Naive thymus-derived CD4-positive, alpha-beta T cell (primary cell): ENCODE data around the gene CLEC20A. TPM values are rescaled to one million over a fixed set of nuclear protein-coding genes. Genes with fewer than 3 reads are reported as not detected.

Experiments used
- ATAC-seq: fragments of 150-1000 bp; cut with Tn5 transposase; 2 replicates; pipeline ENCODE4 v1.10.0; 2021; ENCODE audit warnings: mild to moderate bottlenecking, moderate library complexity
- CTCF ChIA-PET: fragments of 350-600 bp; sonication (Branson Sonifier 250); formaldehyde crosslinking; loops from one replicate; lab custom pipeline; 2021; ENCODE audit warnings: antibody characterized with exemption; lab: Charles Lee
- POLR2A ChIA-PET: fragments of 350-600 bp; sonication (Branson Sonifier 250); formaldehyde crosslinking; loops from one replicate; lab custom pipeline; 2021; ENCODE audit warnings: antibody characterized with exemption, inconsistent platforms; lab: Charles Lee
- DNase-seq, 9 donors: peaks; one replicate each; pipeline versions ENCODE4 v3.0.0 to v3.0.0-alpha.2; 2020 to 2022; ENCODE audit warnings: mixed read lengths in 1 of 9
- H3K27ac ChIP-seq: one replicate; pipeline ENCODE4 v1.7.0; 2013; ENCODE audit warnings: mild to moderate bottlenecking, low read depth, low read length, moderate library complexity
- H3K27me3 ChIP-seq, 2 donors: one replicate each; pipeline ENCODE4 v1.7.0; 2013; ENCODE audit warnings: low read length in 2 of 2, mild to moderate bottlenecking in 2 of 2, moderate library complexity in 2 of 2; ENCODE audit not compliant: control insufficient read depth in 2 of 2, insufficient read depth in 2 of 2
- H3K36me3 ChIP-seq, 3 experiments: 1 replicate in 2 of 3; 2 replicates in 1 of 3; pipeline ENCODE4 v1.7.0; 2013; ENCODE audit warnings: low read length in 3 of 3, mild to moderate bottlenecking in 3 of 3, moderate library complexity in 1 of 3; ENCODE audit not compliant: insufficient read depth in 3 of 3, control insufficient read depth in 2 of 3
- H3K4me1 ChIP-seq, 2 donors: one replicate each; pipeline ENCODE4 v1.7.0; 2013; ENCODE audit warnings: low read length in 2 of 2, mild to moderate bottlenecking in 2 of 2, moderate library complexity in 1 of 2; ENCODE audit not compliant: control insufficient read depth in 2 of 2, insufficient read depth in 2 of 2
- H3K4me3 ChIP-seq: 2 replicates; pipeline ENCODE4 v1.7.0; 2013; ENCODE audit warnings: mild to moderate bottlenecking, low read length
- H3K9me3 ChIP-seq, 3 experiments: 1 replicate in 2 of 3; 2 replicates in 1 of 3; pipeline ENCODE4 v1.7.0; 2013; ENCODE audit warnings: low read length in 3 of 3; ENCODE audit not compliant: control insufficient read depth in 2 of 3
- H3K27ac Mint-ChIP-seq, 9 donors: one replicate each; pipeline ENCODE4 v1.8.0; 2020 to 2022; ENCODE audit warnings: mixed read lengths in 9 of 9, mild to moderate bottlenecking in 8 of 9, moderate library complexity in 5 of 9, inconsistent platforms in 2 of 9
- H3K27me3 Mint-ChIP-seq, 5 donors: one replicate each; pipeline ENCODE4 v1.8.0; 2021 to 2022; ENCODE audit warnings: mixed read lengths in 5 of 5, mild to moderate bottlenecking in 1 of 5
- H3K36me3 Mint-ChIP-seq, 5 donors: one replicate each; pipeline ENCODE4 v1.8.0; 2020 to 2022; ENCODE audit warnings: mixed read lengths in 5 of 5, mild to moderate bottlenecking in 3 of 5, inconsistent platforms in 1 of 5
- H3K4me1 Mint-ChIP-seq, 7 donors: one replicate each; pipeline ENCODE4 v1.8.0; 2020 to 2022; ENCODE audit warnings: mixed read lengths in 7 of 7, mild to moderate bottlenecking in 3 of 7, inconsistent platforms in 1 of 7
- H3K4me3 Mint-ChIP-seq, 10 donors: one replicate each; pipeline ENCODE4 v1.8.0; 2020 to 2022; ENCODE audit warnings: mild to moderate bottlenecking in 10 of 10, mixed read lengths in 10 of 10, moderate library complexity in 6 of 10, inconsistent platforms in 2 of 10
- H3K9me3 Mint-ChIP-seq, 11 donors: one replicate each; pipeline ENCODE4 v1.8.0; 2020 to 2022; ENCODE audit warnings: mixed read lengths in 11 of 11, mild to moderate bottlenecking in 4 of 11, inconsistent platforms in 1 of 11, moderate library complexity in 1 of 11
- intact Hi-C, 2 donors: fragments of 100-400 bp; cut with micrococcal nuclease; formaldehyde crosslinking; loops; one replicate each; pipeline ENCODE4 v1.15.1; 2023
- polyA plus RNA-seq, 2 donors: library from polyadenylated mRNA; unstranded; fragments of 300-500 nt; fragmentation: Illumina TruSeq; gene quantifications; one replicate each; pipeline ENCODE4 v1.2.3, GENCODE V29; 2021
- total RNA-seq, 6 experiments: library from RNA in 5 of 6; stranded (reverse) in 5 of 6; gene quantifications; 1 replicate in 5 of 6; 2 replicates in 1 of 6; pipeline ENCODE4 v1.2.3 and lab custom pipeline; 2021 to 2026

The CLEC20A gene
- total and polyA plus RNA-seq, 7 experiments from 2014 or later = not detected

DNA sequence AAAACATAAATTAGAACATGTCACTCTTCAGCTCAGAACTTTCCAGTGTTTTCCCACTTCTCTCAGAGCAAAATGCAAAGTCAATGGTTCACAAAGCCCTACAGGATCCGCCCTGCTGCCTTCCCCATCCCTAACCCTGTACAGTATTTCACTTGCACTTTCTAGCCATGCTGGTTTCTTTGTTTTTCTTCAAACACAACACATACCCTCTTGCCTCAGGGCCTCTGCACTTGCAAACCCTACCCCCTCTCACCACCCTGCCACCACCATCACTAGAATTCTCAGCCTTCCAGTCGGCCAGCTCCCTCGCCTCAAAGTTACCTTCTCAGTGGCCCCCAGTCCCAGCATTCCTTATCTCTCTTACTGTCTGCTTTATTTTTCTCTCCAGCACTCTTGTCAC is 33.7 kb upstream of the CLEC20A start:
- DNase-seq = no peak
- ChIA-PET POLR2A (no interaction called here), CTCF (interaction anchor here (0.8 to 4.3 kb wide), 3 partner anchors 222 to 516 kb away, joined by 3 to 29 read pairs (median 21); no protein-coding TSS in a partner anchor)
- Mint-ChIP-seq H3K4me3 (no peak overlapping the region), H3K9me3 (no peaks in the 10 kb centered on the region), H3K27me3 (peaks cover 0 to 2% (median 0%) of the 10 kb centered on the region in 5 donors), H3K36me3 (no peaks in the 10 kb centered on the region), H3K27ac (peak overlapping the region in 1 of 9 donors; percentile 15), H3K4me1 (peaks cover 0 to 4% (median 4%) of the 10 kb centered on the region in 7 donors)
- intact Hi-C loops = loop anchor here in 1 of 2 donors (5.0 kb wide), 1 partner anchor 547 kb away; no protein-coding TSS in a partner anchor
- Histone ChIP-seq H3K4me1 (peaks cover 0 to 6% of the 10 kb centered on the region in 2 donors), H3K27ac (no peak overlapping the region), H3K36me3 (no peaks in the 10 kb centered on the region), H3K9me3 (no peaks in the 10 kb centered on the region), H3K27me3 (no peaks in the 10 kb centered on the region), H3K4me3 (no peak overlapping the region)
- no peak for ATAC-seq

DNA sequence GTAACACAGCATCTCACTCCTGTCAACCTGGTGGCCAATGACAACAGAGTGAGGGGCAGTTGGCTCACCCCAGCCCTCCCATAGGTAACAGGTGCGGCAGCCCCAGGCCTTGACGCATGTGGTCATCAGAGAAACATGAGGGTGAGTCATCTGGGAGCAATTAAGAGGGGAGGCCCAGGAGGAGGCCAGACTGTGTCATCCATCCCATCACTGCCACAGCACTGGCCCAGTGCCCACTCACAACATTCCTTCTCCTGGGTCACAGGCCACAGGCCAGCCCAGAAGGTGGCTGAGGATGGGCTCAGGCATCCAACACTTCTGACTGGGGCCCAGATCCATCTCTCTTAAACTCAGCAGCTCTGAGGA is 33.3 kb upstream of the CLEC20A start:
- intact Hi-C loops = loop anchor here in 1 of 2 donors (5.0 kb wide), 1 partner anchor 547 kb away; no protein-coding TSS in a partner anchor
- no peak for DNase-seq
- Histone ChIP-seq H3K27ac (no peak overlapping the region), H3K9me3 (no peaks in the 10 kb centered on the region), H3K36me3 (no peaks in the 10 kb centered on the region), H3K27me3 (no peaks in the 10 kb centered on the region), H3K4me1 (peaks cover 0 to 6% of the 10 kb centered on the region in 2 donors), H3K4me3 (no peak overlapping the region)
- CTCF ChIA-PET = interaction anchor here (4.3 kb wide), 1 partner anchor 473 kb away, joined by 29 read pairs; no protein-coding TSS in a partner anchor
- no peaks in the 10 kb centered on the region for H3K36me3 Mint-ChIP-seq
- no peak for ATAC-seq
- H3K4me3 Mint-ChIP-seq = no peak overlapping the region
- H3K27me3 Mint-ChIP-seq = peaks cover 0 to 2% (median 0%) of the 10 kb centered on the region in 5 donors
- H3K9me3 Mint-ChIP-seq = no peaks in the 10 kb centered on the region
- peaks cover 0 to 4% (median 4%) of the 10 kb centered on the region in 7 donors for H3K4me1 Mint-ChIP-seq
- POLR2A ChIA-PET = no interaction called here
- no peak overlapping the region for H3K27ac Mint-ChIP-seq

DNA sequence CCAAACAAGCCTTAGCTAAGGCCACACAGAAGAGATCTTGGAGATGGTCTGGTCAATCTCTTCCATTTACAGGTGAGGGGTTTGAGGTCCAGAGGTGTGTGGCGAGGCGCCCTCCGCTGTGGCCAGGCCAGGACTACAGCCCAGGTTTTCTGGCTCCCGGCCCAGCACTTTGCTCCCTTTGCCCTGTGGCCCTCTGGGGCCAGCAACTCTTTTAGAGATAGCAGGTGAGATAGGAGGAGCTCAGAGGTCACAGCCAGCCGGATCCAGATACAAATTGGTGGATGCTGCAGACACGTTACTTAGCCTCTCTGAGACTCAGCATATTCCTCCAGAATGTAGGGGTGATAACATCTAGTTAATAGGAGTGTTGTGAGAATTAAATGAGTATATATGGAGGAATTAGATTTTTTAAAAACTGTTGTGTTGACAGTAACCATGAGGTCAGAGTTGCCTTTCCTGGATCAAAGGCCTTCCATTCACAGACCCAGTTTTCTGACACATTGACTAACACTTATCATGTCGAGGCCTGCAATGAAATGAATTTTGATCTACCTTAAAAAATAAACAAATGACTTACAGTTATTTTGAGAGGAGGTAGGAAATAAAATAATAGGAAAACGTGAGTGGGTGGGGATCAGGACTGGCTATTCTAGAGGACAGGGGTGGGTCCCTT is 32.7 kb upstream of the CLEC20A start:
- DNase-seq (no peak), ATAC-seq (no peak)
- Mint-ChIP-seq H3K27ac (no peak overlapping the region), H3K9me3 (no peaks in the 10 kb centered on the region), H3K36me3 (no peaks in the 10 kb centered on the region), H3K4me3 (no peak overlapping the region), H3K27me3 (peaks cover 0 to 2% (median 0%) of the 10 kb centered on the region in 5 donors), H3K4me1 (peaks cover 0 to 4% (median 4%) of the 10 kb centered on the region in 7 donors)
- no peaks in the 10 kb centered on the region for H3K36me3 ChIP-seq
- H3K4me1 ChIP-seq = peaks cover 0 to 6% of the 10 kb centered on the region in 2 donors
- H3K4me3 ChIP-seq = no peak overlapping the region
- no peak overlapping the region for H3K27ac ChIP-seq
- H3K27me3 ChIP-seq = no peaks in the 10 kb centered on the region
- CTCF ChIA-PET = interaction anchor here (0.7 to 1.0 kb wide), 2 partner anchors 183 to 473 kb away, joined by 3 to 6 read pairs; no protein-coding TSS in a partner anchor
- intact Hi-C loops = loop anchor here in 1 of 2 donors (5.0 kb wide), 1 partner anchor 548 kb away; no protein-coding TSS in a partner anchor
- POLR2A ChIA-PET = no interaction called here
- H3K9me3 ChIP-seq = no peaks in the 10 kb centered on the region

DNA sequence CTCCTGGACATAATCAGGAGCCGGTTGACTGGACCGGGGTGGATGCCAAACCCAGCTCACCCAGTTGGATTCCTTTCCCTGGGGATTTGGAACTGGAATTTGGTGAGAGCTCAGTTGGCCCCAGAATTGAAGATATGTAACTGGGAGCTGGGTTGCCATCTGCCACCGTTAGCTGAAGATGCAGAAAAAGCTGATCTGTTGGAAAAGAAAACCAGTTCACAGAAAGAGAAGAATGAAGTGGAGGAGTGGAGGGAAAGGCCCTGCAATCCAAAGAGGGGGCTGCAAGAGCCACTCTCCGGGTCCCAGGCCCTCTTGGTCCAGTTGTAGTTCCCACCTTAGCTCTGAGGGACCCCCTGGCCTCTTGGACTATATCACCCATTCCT is 32.2 kb upstream of the CLEC20A start:
- Histone ChIP-seq H3K27me3 (no peaks in the 10 kb centered on the region), H3K36me3 (no peaks in the 10 kb centered on the region), H3K27ac (no peak overlapping the region), H3K4me3 (no peak overlapping the region), H3K4me1 (peaks cover 0 to 6% of the 10 kb centered on the region in 2 donors), H3K9me3 (no peaks in the 10 kb centered on the region)
- Mint-ChIP-seq H3K36me3 (no peaks in the 10 kb centered on the region), H3K4me3 (no peak overlapping the region), H3K4me1 (peaks cover 0 to 4% (median 4%) of the 10 kb centered on the region in 7 donors), H3K27ac (no peak overlapping the region), H3K27me3 (peaks cover 0 to 2% (median 0%) of the 10 kb centered on the region in 5 donors), H3K9me3 (no peaks in the 10 kb centered on the region)
- POLR2A ChIA-PET = no interaction called here
- ATAC-seq = no peak
- intact Hi-C loops = no loop called here
- CTCF ChIA-PET = interaction anchor here (1.0 to 1.5 kb wide), 3 partner anchors 13 to 474 kb away, joined by 3 to 6 read pairs (median 5); no protein-coding TSS in a partner anchor
- no peak for DNase-seq

DNA sequence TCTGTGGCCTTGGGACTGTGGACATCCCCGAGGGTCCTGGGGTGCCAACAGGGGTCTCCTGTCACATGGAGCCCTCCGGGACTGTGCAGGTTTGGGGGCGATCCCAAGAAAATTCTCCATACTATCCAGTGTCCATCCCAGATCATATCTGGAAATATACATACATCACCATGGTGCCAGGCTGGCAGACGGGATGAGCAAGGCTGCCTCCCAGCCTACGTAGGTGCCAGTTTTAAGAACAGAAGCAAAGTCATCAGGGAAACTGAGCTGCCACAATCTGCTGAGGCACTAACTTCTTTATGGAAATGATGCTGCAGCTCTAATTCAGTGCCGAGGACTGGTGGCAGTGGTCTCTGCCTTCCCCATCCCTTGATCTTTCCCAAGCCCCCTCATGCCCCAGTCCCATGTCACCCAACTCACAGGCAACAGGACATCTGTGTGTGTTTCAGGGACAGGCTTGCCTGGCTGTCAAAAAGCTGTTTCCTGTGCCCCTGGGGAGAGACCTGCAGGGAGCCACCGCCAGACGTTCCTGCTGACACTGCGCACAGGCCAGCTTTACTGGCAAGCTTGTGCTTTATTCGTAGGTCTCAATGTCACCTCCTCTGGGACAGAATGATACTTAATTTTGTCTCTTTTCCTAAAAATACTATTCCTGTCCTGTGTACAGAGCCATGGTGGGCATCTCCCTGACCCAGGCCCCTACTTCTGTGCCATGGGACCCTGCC is 31.6 kb upstream of the CLEC20A start:
- H3K4me3 Mint-ChIP-seq = no peak overlapping the region
- no peak for DNase-seq
- intact Hi-C loops = no loop called here
- no peaks in the 10 kb centered on the region for H3K36me3 Mint-ChIP-seq
- no peak for ATAC-seq
- peaks cover 0 to 2% (median 0%) of the 10 kb centered on the region in 5 donors for H3K27me3 Mint-ChIP-seq
- Histone ChIP-seq H3K4me3 (no peak overlapping the region), H3K4me1 (peaks cover 0 to 6% of the 10 kb centered on the region in 2 donors), H3K27ac (no peak overlapping the region), H3K36me3 (no peaks in the 10 kb centered on the region), H3K9me3 (no peaks in the 10 kb centered on the region), H3K27me3 (no peaks in the 10 kb centered on the region)
- CTCF ChIA-PET = interaction anchor here (1.0 to 1.5 kb wide), 3 partner anchors 13 to 474 kb away, joined by 3 to 6 read pairs (median 5); no protein-coding TSS in a partner anchor
- peaks cover 0 to 4% (median 4%) of the 10 kb centered on the region in 7 donors for H3K4me1 Mint-ChIP-seq
- H3K27ac Mint-ChIP-seq = no peak overlapping the region
- no peaks in the 10 kb centered on the region for H3K9me3 Mint-ChIP-seq
- POLR2A ChIA-PET = no interaction called here

DNA sequence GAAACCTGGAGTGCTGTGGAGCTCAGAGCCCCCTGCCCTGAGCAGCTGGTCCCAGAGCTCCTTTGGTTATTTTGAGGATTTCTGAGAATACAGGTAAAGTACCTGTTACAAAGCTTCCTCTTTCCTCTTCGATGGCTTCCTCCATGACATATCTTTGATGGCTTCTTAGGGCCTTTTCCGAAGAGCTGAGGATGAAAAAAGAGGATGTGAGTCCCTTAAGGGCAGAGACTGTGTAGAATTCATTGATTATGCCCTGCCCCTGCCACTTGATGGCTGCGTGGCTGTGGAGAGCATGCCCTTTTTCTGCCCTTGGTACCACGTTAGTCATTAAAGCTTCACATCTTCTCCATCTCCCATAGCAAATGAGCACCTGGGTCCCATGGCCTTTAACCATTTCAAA is 30.4 kb upstream of the CLEC20A start:
- no peaks in the 10 kb centered on the region for H3K9me3 Mint-ChIP-seq
- Histone ChIP-seq H3K27me3 (no peaks in the 10 kb centered on the region), H3K27ac (no peak overlapping the region), H3K4me1 (peaks cover 0 to 1% of the 10 kb centered on the region in 2 donors), H3K4me3 (no peak overlapping the region), H3K9me3 (no peaks in the 10 kb centered on the region), H3K36me3 (no peaks in the 10 kb centered on the region)
- no peak overlapping the region for H3K4me3 Mint-ChIP-seq
- ChIA-PET POLR2A (no interaction called here), CTCF (interaction anchor here (0.9 to 1.5 kb wide), 3 partner anchors 15 to 226 kb away, joined by 3 to 5 read pairs (median 4); no protein-coding TSS in a partner anchor)
- intact Hi-C loops = no loop called here
- H3K4me1 Mint-ChIP-seq = peaks cover 0 to under 1% (median under 1%) of the 10 kb centered on the region in 7 donors
- H3K27me3 Mint-ChIP-seq = no peaks in the 10 kb centered on the region
- no peaks in the 10 kb centered on the region for H3K36me3 Mint-ChIP-seq
- DNase-seq = no peak
- no peak for ATAC-seq
- no peak overlapping the region for H3K27ac Mint-ChIP-seq
